ENCODE results near the gene SPACA5.

Gene SPACA5

DNA sequence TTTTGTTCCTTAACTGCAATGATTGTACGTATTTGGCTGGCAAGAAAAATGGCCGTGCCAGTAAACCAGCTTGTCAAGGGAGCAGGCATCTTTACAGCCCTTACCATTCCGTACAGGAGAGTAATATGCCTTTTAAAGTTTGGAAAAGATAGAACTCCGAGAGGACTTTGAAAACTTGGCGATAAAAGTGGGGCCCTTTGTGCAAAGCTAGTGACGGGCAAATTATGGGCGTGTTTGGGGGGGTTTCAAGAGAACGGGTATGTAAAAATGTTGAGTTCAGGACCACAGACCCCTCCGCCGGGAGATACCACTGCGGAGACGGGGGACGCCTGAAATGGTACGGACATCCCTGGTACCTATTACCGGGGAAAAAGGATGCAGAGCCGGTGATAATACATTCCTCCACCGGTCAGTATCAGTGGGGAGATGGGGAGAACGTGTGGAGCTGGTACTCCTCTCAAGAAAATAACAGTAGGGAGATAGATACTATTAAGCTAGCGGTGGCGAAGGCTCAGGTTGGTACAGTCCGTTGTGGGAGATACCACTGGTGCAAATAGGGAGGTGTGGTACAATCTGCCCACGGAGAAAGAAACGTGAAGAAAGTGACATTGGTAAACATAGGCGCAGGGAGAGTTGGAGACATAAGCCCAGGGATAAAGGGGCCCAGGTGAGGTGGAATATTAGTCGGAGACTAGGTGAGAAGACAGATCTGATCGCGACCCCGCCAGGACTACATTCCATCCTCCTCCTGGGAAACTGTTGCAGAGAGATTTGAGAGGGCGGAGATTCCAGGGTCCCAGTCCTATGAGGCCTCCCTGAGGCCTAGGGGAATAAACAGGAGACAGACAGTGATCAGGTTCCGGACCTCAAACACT lies 14.5 kb downstream of the SPACA5 start:
- H4K12ac ChIP-seq (ENCODE audit: low read depth, low read length), result peak overlapping the region; percentile 91

DNA sequence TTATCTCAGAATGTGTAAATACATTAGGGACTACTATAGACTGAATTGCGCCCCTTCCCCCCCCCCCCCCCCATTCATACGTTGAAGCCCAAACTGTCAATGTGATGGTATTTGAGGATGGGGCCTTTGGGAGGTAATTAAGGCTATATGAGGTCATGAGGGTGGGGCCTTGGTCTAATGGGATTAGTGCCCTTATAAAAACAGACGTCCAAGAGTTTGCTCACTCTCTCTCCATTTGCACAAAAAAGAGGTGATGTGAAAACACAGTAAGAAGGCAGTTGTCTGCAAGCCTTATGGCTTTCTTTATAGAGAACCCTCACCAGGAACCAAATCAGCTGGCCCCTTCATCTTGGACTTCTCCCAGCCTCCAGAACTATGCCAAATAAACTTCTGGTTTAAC lies 15.3 kb downstream of the SPACA5 start:
- H3K79me1 ChIP-seq (ENCODE audit: low read length), result peaks cover 6% of the 10 kb centered on the region
- H2BK5ac ChIP-seq (ENCODE audit: low read depth, low read length, poor library complexity), result no peak overlapping the region
- no peak overlapping the region for H2BK12ac ChIP-seq (ENCODE audit: low read length)
- H3K4me1 ChIP-seq (ENCODE audit: control insufficient read depth in 1 of 2, insufficient read depth in 2 of 2, low read length in 2 of 2), result no peaks in the 10 kb centered on the region
- no peak overlapping the region for H3K4me2 ChIP-seq (ENCODE audit: low read length)
- H2AFZ ChIP-seq (ENCODE audit: insufficient read depth, low read length, poor library complexity), result no peak overlapping the region
- no peak overlapping the region for H3K23ac ChIP-seq (ENCODE audit: low read length)
- no peak overlapping the region for H4K8ac ChIP-seq (ENCODE audit: low read depth, low read length)
- H3K4me3 ChIP-seq (ENCODE audit: low read depth, low read length), result no peak overlapping the region
- no peaks in the 10 kb centered on the region for H3K9me3 ChIP-seq (ENCODE audit: insufficient read depth, low read depth, low read length)
- no peaks in the 10 kb centered on the region for H3K36me3 ChIP-seq (ENCODE audit: control insufficient read depth in 1 of 2, insufficient read depth in 2 of 2, low read length in 2 of 2)
- H4K91ac ChIP-seq (ENCODE audit: low read depth, low read length), result no peak overlapping the region
- no peak overlapping the region for H4K12ac ChIP-seq (ENCODE audit: low read depth, low read length)
- H2BK120ac ChIP-seq (ENCODE audit: insufficient read depth, low read length, poor library complexity), result no peak overlapping the region
- DNase-seq, result no peak
- H3K79me2 ChIP-seq (ENCODE audit: control insufficient read depth, insufficient read depth, low read length, poor library complexity), result peaks cover 2% of the 10 kb centered on the region
- H3K14ac ChIP-seq (ENCODE audit: low read length), result no peak overlapping the region
- H3K27me3 ChIP-seq (ENCODE audit: insufficient read depth, low read length), result no peaks in the 10 kb centered on the region
- WGBS (ENCODE audit: extremely low coverage, insufficient coverage, insufficient read length), result no CpG with 5 or more reads among the region's 3 CpGs
- H3K9ac ChIP-seq (ENCODE audit: low read length), result no peak overlapping the region
- no peak overlapping the region for H3K4ac ChIP-seq (ENCODE audit: low read depth, low read length)
- no peak overlapping the region for H2AK5ac ChIP-seq (ENCODE audit: low read length)
- H3K27ac ChIP-seq (ENCODE audit: low read depth, low read length), result no peak overlapping the region
- no peak overlapping the region for H3K18ac ChIP-seq (ENCODE audit: low read length)

More for the DNA sequence above, 14.5 kb downstream of the SPACA5 start:
- Histone ChIP-seq H3K23ac (ENCODE audit: low read length) (no peak overlapping the region), H3K4me3 (ENCODE audit: low read depth, low read length) (peak overlapping the region; percentile 75), H3K14ac (ENCODE audit: low read length) (peak overlapping the region; percentile 87), H2BK12ac (ENCODE audit: low read length) (peak overlapping the region; percentile 30), H3K27ac (ENCODE audit: low read depth, low read length) (peak overlapping the region; percentile 81), H2AFZ (ENCODE audit: insufficient read depth, low read length, poor library complexity) (peak overlapping the region; percentile 90), H3K79me1 (ENCODE audit: low read length) (peaks cover 6% of the 10 kb centered on the region), H3K4me2 (ENCODE audit: low read length) (peak overlapping the region; percentile 66), H3K4me1 (ENCODE audit: control insufficient read depth in 1 of 2, insufficient read depth in 2 of 2, low read length in 2 of 2) (no peaks in the 10 kb centered on the region), H2AK5ac (ENCODE audit: low read length) (no peak overlapping the region), H3K27me3 (ENCODE audit: insufficient read depth, low read length) (no peaks in the 10 kb centered on the region), H4K91ac (ENCODE audit: low read depth, low read length) (peak overlapping the region; percentile 96), H3K79me2 (ENCODE audit: control insufficient read depth, insufficient read depth, low read length, poor library complexity) (peaks cover 2% of the 10 kb centered on the region), H4K8ac (ENCODE audit: low read depth, low read length) (peak overlapping the region; percentile 80), H3K9me3 (ENCODE audit: insufficient read depth, low read depth, low read length) (no peaks in the 10 kb centered on the region), H3K9ac (ENCODE audit: low read length) (peak overlapping the region; percentile 97), H2BK5ac (ENCODE audit: low read depth, low read length, poor library complexity) (peak overlapping the region; percentile 99), H3K4ac (ENCODE audit: low read depth, low read length) (no peak overlapping the region), H3K18ac (ENCODE audit: low read length) (peak overlapping the region; percentile 80), H3K36me3 (ENCODE audit: control insufficient read depth in 1 of 2, insufficient read depth in 2 of 2, low read length in 2 of 2) (no peaks in the 10 kb centered on the region), H2BK120ac (ENCODE audit: insufficient read depth, low read length, poor library complexity) (peak overlapping the region; percentile 75)
- DNase-seq, result peak; percentile 27 to 73
- WGBS (ENCODE audit: extremely low coverage, insufficient coverage, insufficient read length), result no CpG with 5 or more reads among the region's 30 CpGs

DNA sequence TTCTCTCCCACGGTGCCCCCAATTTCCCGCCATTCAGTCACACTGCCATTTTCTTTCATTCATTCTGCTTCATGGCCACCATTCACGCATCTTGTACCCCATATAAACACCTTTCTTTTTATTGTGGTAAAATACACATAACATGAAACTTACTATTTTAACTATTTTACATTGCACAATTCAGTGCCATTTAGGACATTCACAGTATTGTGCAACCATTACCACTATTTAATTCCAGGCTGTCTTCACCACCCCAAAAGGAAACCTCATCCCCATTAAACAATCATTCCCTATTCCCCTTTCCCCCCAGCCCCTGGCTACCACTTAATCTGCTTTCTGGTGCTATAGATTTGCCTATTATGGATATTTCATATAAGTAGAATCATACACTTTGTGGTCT lies 15.9 kb downstream of the SPACA5 start:
- peaks cover 2% of the 10 kb centered on the region for H3K79me2 ChIP-seq (ENCODE audit: control insufficient read depth, insufficient read depth, low read length, poor library complexity)
- H3K4me1 ChIP-seq (ENCODE audit: control insufficient read depth in 1 of 2, insufficient read depth in 2 of 2, low read length in 2 of 2), result no peaks in the 10 kb centered on the region
- H4K8ac ChIP-seq (ENCODE audit: low read depth, low read length), result no peak overlapping the region
- H2BK120ac ChIP-seq (ENCODE audit: insufficient read depth, low read length, poor library complexity), result no peak overlapping the region
- H3K18ac ChIP-seq (ENCODE audit: low read length), result no peak overlapping the region
- H3K79me1 ChIP-seq (ENCODE audit: low read length), result peaks cover 6% of the 10 kb centered on the region
- no peak overlapping the region for H3K4ac ChIP-seq (ENCODE audit: low read depth, low read length)
- no peak overlapping the region for H2AK5ac ChIP-seq (ENCODE audit: low read length)
- H3K36me3 ChIP-seq (ENCODE audit: control insufficient read depth in 1 of 2, insufficient read depth in 2 of 2, low read length in 2 of 2), result no peaks in the 10 kb centered on the region
- H2BK5ac ChIP-seq (ENCODE audit: low read depth, low read length, poor library complexity), result no peak overlapping the region
- WGBS (ENCODE audit: extremely low coverage, insufficient coverage, insufficient read length), result no CpG with 5 or more reads among the region's 3 CpGs
- no peak overlapping the region for H3K4me2 ChIP-seq (ENCODE audit: low read length)
- H4K91ac ChIP-seq (ENCODE audit: low read depth, low read length), result no peak overlapping the region
- H3K14ac ChIP-seq (ENCODE audit: low read length), result no peak overlapping the region
- no peak overlapping the region for H2BK12ac ChIP-seq (ENCODE audit: low read length)
- H3K27me3 ChIP-seq (ENCODE audit: insufficient read depth, low read length), result no peaks in the 10 kb centered on the region
- no peak overlapping the region for H3K27ac ChIP-seq (ENCODE audit: low read depth, low read length)
- no peaks in the 10 kb centered on the region for H3K9me3 ChIP-seq (ENCODE audit: insufficient read depth, low read depth, low read length)
- H4K12ac ChIP-seq (ENCODE audit: low read depth, low read length), result no peak overlapping the region
- H2AFZ ChIP-seq (ENCODE audit: insufficient read depth, low read length, poor library complexity), result no peak overlapping the region
- no peak overlapping the region for H3K23ac ChIP-seq (ENCODE audit: low read length)
- peak in 1 of 2 donors; percentile 35 for DNase-seq
- no peak overlapping the region for H3K4me3 ChIP-seq (ENCODE audit: low read depth, low read length)
- H3K9ac ChIP-seq (ENCODE audit: low read length), result no peak overlapping the region

DNA sequence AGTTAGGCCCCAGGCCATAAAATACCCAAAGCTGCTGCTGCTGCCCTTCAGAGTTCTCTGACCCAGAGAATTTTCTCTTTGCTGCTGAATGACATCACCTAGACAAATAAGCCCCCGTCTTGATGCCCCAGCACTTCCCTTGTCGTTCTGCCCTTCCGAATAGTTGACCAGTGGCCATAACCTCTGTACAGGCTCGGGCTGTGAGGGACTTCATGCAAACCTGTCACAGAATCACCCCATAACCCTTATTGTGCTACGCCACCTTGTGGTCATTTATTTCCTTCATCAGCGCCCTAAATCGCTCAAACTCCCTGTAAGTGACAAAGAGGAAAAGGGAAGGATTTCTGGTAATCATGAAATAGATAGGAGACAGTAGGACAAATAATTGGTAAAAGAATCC lies 18.8 kb downstream of the SPACA5 start:
- Histone ChIP-seq H4K12ac (ENCODE audit: low read depth, low read length) (no peak overlapping the region), H3K79me2 (ENCODE audit: control insufficient read depth, insufficient read depth, low read length, poor library complexity) (peaks cover 2% of the 10 kb centered on the region), H3K9ac (ENCODE audit: low read length) (no peak overlapping the region), H2AFZ (ENCODE audit: insufficient read depth, low read length, poor library complexity) (no peak overlapping the region), H2BK120ac (ENCODE audit: insufficient read depth, low read length, poor library complexity) (no peak overlapping the region), H3K4me3 (ENCODE audit: low read depth, low read length) (no peak overlapping the region), H3K27ac (ENCODE audit: low read depth, low read length) (no peak overlapping the region), H2AK5ac (ENCODE audit: low read length) (no peak overlapping the region), H2BK5ac (ENCODE audit: low read depth, low read length, poor library complexity) (no peak overlapping the region), H3K4ac (ENCODE audit: low read depth, low read length) (no peak overlapping the region), H3K9me3 (ENCODE audit: insufficient read depth, low read depth, low read length) (no peaks in the 10 kb centered on the region), H4K91ac (ENCODE audit: low read depth, low read length) (no peak overlapping the region), H3K27me3 (ENCODE audit: insufficient read depth, low read length) (no peaks in the 10 kb centered on the region), H3K36me3 (ENCODE audit: control insufficient read depth in 1 of 2, insufficient read depth in 2 of 2, low read length in 2 of 2) (peaks cover 0 to 2% of the 10 kb centered on the region in 2 experiments), H3K4me2 (ENCODE audit: low read length) (no peak overlapping the region), H3K4me1 (ENCODE audit: control insufficient read depth in 1 of 2, insufficient read depth in 2 of 2, low read length in 2 of 2) (peaks cover 6 to 8% of the 10 kb centered on the region in 2 experiments), H3K79me1 (ENCODE audit: low read length) (peaks cover 10% of the 10 kb centered on the region), H3K14ac (ENCODE audit: low read length) (no peak overlapping the region), H3K18ac (ENCODE audit: low read length) (no peak overlapping the region), H4K8ac (ENCODE audit: low read depth, low read length) (peak overlapping the region; percentile 38), H3K23ac (ENCODE audit: low read length) (no peak overlapping the region), H2BK12ac (ENCODE audit: low read length) (no peak overlapping the region)
- no CpG with 5 or more reads among the region's 7 CpGs for WGBS (ENCODE audit: extremely low coverage, insufficient coverage, insufficient read length)
- DNase-seq, result peak; percentile 32 to 63

Data from trophoblast cell (in vitro differentiated cells and primary cell).